Measurements from ENCODE around the gene SYNJ2BP. TPM values are rescaled to one million over a fixed set of nuclear protein-coding genes. Genes with fewer than 3 reads are reported as not detected.

SYNJ2BP gene
- polyA plus RNA-seq, 2 donors = 6.3 to 6.8 TPM

- no peaks in the 10 kb centered on the region for H3K27me3 ChIP-seq (ENCODE audit: control insufficient read depth in 1 of 2, insufficient read depth in 2 of 2, low read length in 2 of 2)
- H3K4me3 ChIP-seq (ENCODE audit: low read depth in 1 of 2, low read length in 2 of 2) = no peak overlapping the region
- H3K4me1 ChIP-seq (ENCODE audit: control insufficient read depth in 2 of 2, insufficient read depth in 2 of 2, low read length in 1 of 2) = no peaks in the 10 kb centered on the region
- H3K36me3 ChIP-seq (ENCODE audit: control insufficient read depth in 2 of 2, insufficient read depth in 2 of 2, low read length in 1 of 2) = peaks cover 0 to 4% of the 10 kb centered on the region in 2 donors
- H3K9me3 ChIP-seq (ENCODE audit: control insufficient read depth in 2 of 2, insufficient read depth in 1 of 2, low read depth in 1 of 2, low read length in 1 of 2) = no peaks in the 10 kb centered on the region
- 95 to 96% methylated on average over 2 of the region's 2 CpGs for WGBS, 2 donors
- no peak overlapping the region for H3K27ac ChIP-seq (ENCODE audit: low read depth in 2 of 2, low read length in 1 of 2)
Observed at GRCh38 chr14:70397746-70398145, 19.1 kb downstream of the SYNJ2BP start.

GRCh38 chr14:70394674-70395306 lies 22.1 kb downstream of the SYNJ2BP start:
- Histone ChIP-seq H3K4me1 (ENCODE audit: control insufficient read depth in 2 of 2, insufficient read depth in 2 of 2, low read length in 1 of 2) (no peaks in the 10 kb centered on the region), H3K27ac (ENCODE audit: low read depth in 2 of 2, low read length in 1 of 2) (no peak overlapping the region), H3K4me3 (ENCODE audit: low read depth in 1 of 2, low read length in 2 of 2) (no peak overlapping the region), H3K36me3 (ENCODE audit: control insufficient read depth in 2 of 2, insufficient read depth in 2 of 2, low read length in 1 of 2) (peaks cover 0 to 4% of the 10 kb centered on the region in 2 donors), H3K9me3 (ENCODE audit: control insufficient read depth in 2 of 2, insufficient read depth in 1 of 2, low read depth in 1 of 2, low read length in 1 of 2) (no peaks in the 10 kb centered on the region), H3K27me3 (ENCODE audit: control insufficient read depth in 1 of 2, insufficient read depth in 2 of 2, low read length in 2 of 2) (no peaks in the 10 kb centered on the region)

- Histone ChIP-seq H3K27me3 (ENCODE audit: control insufficient read depth in 1 of 2, insufficient read depth in 2 of 2, low read length in 2 of 2) (no peaks in the 10 kb centered on the region), H3K9me3 (ENCODE audit: control insufficient read depth in 2 of 2, insufficient read depth in 1 of 2, low read depth in 1 of 2, low read length in 1 of 2) (no peaks in the 10 kb centered on the region), H3K27ac (ENCODE audit: low read depth in 2 of 2, low read length in 1 of 2) (no peak overlapping the region), H3K36me3 (ENCODE audit: control insufficient read depth in 2 of 2, insufficient read depth in 2 of 2, low read length in 1 of 2) (peaks cover 0 to 6% of the 10 kb centered on the region in 2 donors), H3K4me3 (ENCODE audit: low read depth in 1 of 2, low read length in 2 of 2) (no peak overlapping the region), H3K4me1 (ENCODE audit: control insufficient read depth in 2 of 2, insufficient read depth in 2 of 2, low read length in 1 of 2) (no peaks in the 10 kb centered on the region)
- 49 to 65% methylated on average over 3 of the region's 3 CpGs for WGBS, 2 donors
Observed at GRCh38 chr14:70392676-70393075, 24.2 kb downstream of the SYNJ2BP start.

GRCh38 chr14:70391493-70392391 lies 25.1 kb downstream of the SYNJ2BP start:
- Histone ChIP-seq H3K36me3 (ENCODE audit: control insufficient read depth in 2 of 2, insufficient read depth in 2 of 2, low read length in 1 of 2) (peaks cover 0 to 6% of the 10 kb centered on the region in 2 donors), H3K4me1 (ENCODE audit: control insufficient read depth in 2 of 2, insufficient read depth in 2 of 2, low read length in 1 of 2) (no peaks in the 10 kb centered on the region), H3K4me3 (ENCODE audit: low read depth in 1 of 2, low read length in 2 of 2) (no peak overlapping the region), H3K27ac (ENCODE audit: low read depth in 2 of 2, low read length in 1 of 2) (peak overlapping the region; percentile 10 to 23), H3K27me3 (ENCODE audit: control insufficient read depth in 1 of 2, insufficient read depth in 2 of 2, low read length in 2 of 2) (no peaks in the 10 kb centered on the region), H3K9me3 (ENCODE audit: control insufficient read depth in 2 of 2, insufficient read depth in 1 of 2, low read depth in 1 of 2, low read length in 1 of 2) (no peaks in the 10 kb centered on the region)
- WGBS, 2 donors = 80 to 83% methylated on average over 6 of the region's 6 CpGs

GRCh38 chr14:70382536-70382935 lies 34.4 kb downstream of the SYNJ2BP start:
- H3K9me3 ChIP-seq (ENCODE audit: control insufficient read depth in 2 of 2, insufficient read depth in 1 of 2, low read depth in 1 of 2, low read length in 1 of 2) = no peaks in the 10 kb centered on the region
- peaks cover 0 to 3% of the 10 kb centered on the region in 2 donors for H3K36me3 ChIP-seq (ENCODE audit: control insufficient read depth in 2 of 2, insufficient read depth in 2 of 2, low read length in 1 of 2)
- no peak overlapping the region for H3K27ac ChIP-seq (ENCODE audit: low read depth in 2 of 2, low read length in 1 of 2)
- no peaks in the 10 kb centered on the region for H3K27me3 ChIP-seq (ENCODE audit: control insufficient read depth in 1 of 2, insufficient read depth in 2 of 2, low read length in 2 of 2)
- WGBS, 2 donors = 77 to 78% methylated on average over 2 of the region's 2 CpGs
- H3K4me1 ChIP-seq (ENCODE audit: control insufficient read depth in 2 of 2, insufficient read depth in 2 of 2, low read length in 1 of 2) = no peaks in the 10 kb centered on the region
- no peak overlapping the region for H3K4me3 ChIP-seq (ENCODE audit: low read depth in 1 of 2, low read length in 2 of 2)

- Histone ChIP-seq H3K9me3 (ENCODE audit: control insufficient read depth in 2 of 2, insufficient read depth in 1 of 2, low read depth in 1 of 2, low read length in 1 of 2) (no peaks in the 10 kb centered on the region), H3K27me3 (ENCODE audit: control insufficient read depth in 1 of 2, insufficient read depth in 2 of 2, low read length in 2 of 2) (no peaks in the 10 kb centered on the region), H3K36me3 (ENCODE audit: control insufficient read depth in 2 of 2, insufficient read depth in 2 of 2, low read length in 1 of 2) (peaks cover 0 to 3% of the 10 kb centered on the region in 2 donors), H3K4me3 (ENCODE audit: low read depth in 1 of 2, low read length in 2 of 2) (no peak overlapping the region), H3K27ac (ENCODE audit: low read depth in 2 of 2, low read length in 1 of 2) (no peak overlapping the region), H3K4me1 (ENCODE audit: control insufficient read depth in 2 of 2, insufficient read depth in 2 of 2, low read length in 1 of 2) (no peaks in the 10 kb centered on the region)
Observed at GRCh38 chr14:70380824-70381223, 36.1 kb downstream of the SYNJ2BP start.

GRCh38 chr14:70378696-70379095 lies 38.2 kb downstream of the SYNJ2BP start:
- Histone ChIP-seq H3K27ac (ENCODE audit: low read depth in 2 of 2, low read length in 1 of 2) (no peak overlapping the region), H3K4me3 (ENCODE audit: low read depth in 1 of 2, low read length in 2 of 2) (no peak overlapping the region), H3K36me3 (ENCODE audit: control insufficient read depth in 2 of 2, insufficient read depth in 2 of 2, low read length in 1 of 2) (peaks cover 0 to 3% of the 10 kb centered on the region in 2 donors), H3K27me3 (ENCODE audit: control insufficient read depth in 1 of 2, insufficient read depth in 2 of 2, low read length in 2 of 2) (no peaks in the 10 kb centered on the region), H3K4me1 (ENCODE audit: control insufficient read depth in 2 of 2, insufficient read depth in 2 of 2, low read length in 1 of 2) (no peaks in the 10 kb centered on the region), H3K9me3 (ENCODE audit: control insufficient read depth in 2 of 2, insufficient read depth in 1 of 2, low read depth in 1 of 2, low read length in 1 of 2) (no peaks in the 10 kb centered on the region)
- 85 to 96% methylated on average over 1 of the region's 1 CpG for WGBS, 2 donors

Other genes starting within 250 kb of the SYNJ2BP start
- under 1 TPM in 1 of 2 donors, not detected in 1; 0.04 TPM for gene SLC8A3, start 228.1 kb downstream of the SYNJ2BP start, polyA plus RNA-seq
- 10 to 100 TPM; 33.5 to 34.5 TPM for gene COX16, start 57.4 kb downstream of the SYNJ2BP start, polyA plus RNA-seq
- under 1 TPM in 1 of 2 donors, not detected in 1; 0.01 TPM for gene ADAM21, start 35.1 kb upstream of the SYNJ2BP start, polyA plus RNA-seq
- under 1 TPM; 0.06 to 0.28 TPM for gene ADAM20, start 117.9 kb upstream of the SYNJ2BP start, polyA plus RNA-seq
- gene MED6, start 183.6 kb upstream of the SYNJ2BP start, polyA plus RNA-seq = 10 to 100 TPM; 10.3 to 21.3 TPM
- 10 to 100 TPM; 43.3 to 67.9 TPM for gene TTC9, start 224.8 kb upstream of the SYNJ2BP start, polyA plus RNA-seq

Measured in esophagus (tissue), 2 donors.